IPS DF 6.9 (cell line): ENCODE data around the gene GBX1.

Experiments
- DNase-seq: peaks from one replicate; pipeline ENCODE4 v3.0.0-alpha.2; 2013; ENCODE audit warnings: low read depth, low spot score
- H3K27ac ChIP-seq: one replicate; pipeline ENCODE4 v1.5.1; 2013; ENCODE audit warnings: low read length, control low read depth
- H3K27me3 ChIP-seq: 2 replicates; pipeline ENCODE4 v1.6.1; 2013; ENCODE audit warnings: mild to moderate bottlenecking, low read length; ENCODE audit not compliant: control insufficient read depth, insufficient read depth
- H3K36me3 ChIP-seq: 2 replicates; pipeline ENCODE4 v1.6.1; 2013; ENCODE audit warnings: low read length; ENCODE audit not compliant: control insufficient read depth, insufficient read depth
- H3K4me1 ChIP-seq: 2 replicates; pipeline ENCODE4 v1.6.1; 2013; ENCODE audit warnings: low read length; ENCODE audit not compliant: control insufficient read depth, insufficient read depth
- H3K4me3 ChIP-seq: 2 replicates; pipeline ENCODE4 v1.5.1; 2013; ENCODE audit warnings: mild to moderate bottlenecking, low read length
- H3K9me3 ChIP-seq: 2 replicates; pipeline ENCODE4 v1.6.1; 2013; ENCODE audit warnings: low read length, inconsistent platforms; ENCODE audit not compliant: control insufficient read depth, insufficient read depth
- whole genome bisulfite sequencing: extraction: QIAGEN DNeasy Blood & Tissue Kit; methylation state at CpG from one replicate; pipeline ENCODE4 v1.1.7; 2013; ENCODE audit warnings: mixed read lengths, missing lambda C conversion rate; ENCODE audit not compliant: insufficient read length, insufficient coverage; 5-methylcytosine and 5-hydroxymethylcytosine counted together

The GBX1 gene

GRCh38 chr7:151179946-151180345, 12.5 kb upstream of the GBX1 start:
- Histone ChIP-seq H3K4me1 (peaks cover 5% of the 10 kb centered on the region), H3K27me3 (no peaks in the 10 kb centered on the region; the same call in 1 of the 2 replicates), H3K9me3 (no peaks in the 10 kb centered on the region), H3K4me3 (no peak overlapping the region), H3K36me3 (no peaks in the 10 kb centered on the region), H3K27ac (no peak overlapping the region)
- WGBS = no CpG with 5 or more reads among the region's 4 CpGs
- no peak for DNase-seq

GRCh38 chr7:151179287-151179860, 11.9 kb upstream of the GBX1 start:
- Histone ChIP-seq H3K27me3 (no peaks in the 10 kb centered on the region; the same call in 1 of the 2 replicates), H3K4me3 (no peak overlapping the region), H3K4me1 (peaks cover 5% of the 10 kb centered on the region), H3K9me3 (no peaks in the 10 kb centered on the region), H3K36me3 (no peaks in the 10 kb centered on the region), H3K27ac (no peak overlapping the region)
- no peak for DNase-seq
- WGBS = no CpG with 5 or more reads among the region's 8 CpGs

DNA sequence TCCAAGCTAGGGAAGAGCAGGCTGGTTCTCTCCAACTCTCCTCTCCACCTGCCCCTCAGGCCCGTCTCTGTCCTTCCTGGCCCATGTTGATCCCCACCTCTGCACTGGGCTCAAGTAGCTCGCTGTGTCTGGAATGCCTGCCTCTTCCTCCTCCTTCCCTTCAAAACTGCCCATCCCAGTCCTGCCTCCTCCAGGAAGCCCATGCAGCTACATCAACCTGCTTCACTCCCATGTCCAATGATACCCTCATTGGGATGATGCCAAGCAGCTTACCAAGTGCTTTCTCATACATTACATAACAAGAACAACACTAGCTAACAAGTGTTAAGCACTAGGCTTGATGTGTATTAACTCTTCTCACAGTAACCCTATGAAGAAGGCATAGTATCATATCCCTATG, 11.3 kb upstream of the GBX1 start:
- no peaks in the 10 kb centered on the region for H3K36me3 ChIP-seq
- no CpG with 5 or more reads among the region's 2 CpGs for WGBS
- peaks cover 5% of the 10 kb centered on the region for H3K4me1 ChIP-seq
- H3K27me3 ChIP-seq = no peaks in the 10 kb centered on the region; the same call in 1 of the 2 replicates
- H3K27ac ChIP-seq = no peak overlapping the region
- H3K4me3 ChIP-seq = no peak overlapping the region
- DNase-seq = no peak
- no peaks in the 10 kb centered on the region for H3K9me3 ChIP-seq

DNA sequence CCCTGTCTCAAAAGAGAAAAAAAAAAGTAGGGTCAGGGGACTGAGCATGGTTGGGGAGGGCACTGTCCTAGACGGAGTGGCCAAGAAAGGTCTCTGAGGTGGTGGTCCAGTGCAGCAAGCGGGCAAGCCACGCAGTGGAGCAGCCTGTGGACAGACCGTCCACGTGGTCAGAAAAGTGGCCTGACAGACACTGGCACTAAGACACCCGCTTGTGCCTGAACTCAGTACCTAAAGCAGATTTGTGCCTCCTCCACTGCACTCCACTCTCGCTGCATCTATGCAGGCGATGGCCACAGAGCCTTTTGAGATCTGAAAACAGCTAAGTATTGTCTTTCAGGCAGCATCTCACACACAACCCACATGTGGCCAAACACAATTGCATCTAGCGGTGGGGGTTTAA, 10.7 kb upstream of the GBX1 start:
- Histone ChIP-seq H3K9me3 (no peaks in the 10 kb centered on the region), H3K27ac (no peak overlapping the region), H3K27me3 (peaks cover 1% of the 10 kb centered on the region; the same call in 1 of the 2 replicates), H3K4me3 (no peak overlapping the region), H3K36me3 (no peaks in the 10 kb centered on the region), H3K4me1 (peaks cover 5% of the 10 kb centered on the region)
- WGBS = no CpG with 5 or more reads among the region's 9 CpGs
- no peak for DNase-seq

GRCh38 chr7:151177310-151177709, 9.8 kb upstream of the GBX1 start:
- H3K27ac ChIP-seq = no peak overlapping the region
- no peaks in the 10 kb centered on the region for H3K36me3 ChIP-seq
- no peaks in the 10 kb centered on the region for H3K9me3 ChIP-seq
- no peak overlapping the region for H3K4me3 ChIP-seq
- H3K27me3 ChIP-seq = peaks cover 4% of the 10 kb centered on the region; the same call in 1 of the 2 replicates
- peaks cover 5% of the 10 kb centered on the region for H3K4me1 ChIP-seq
- WGBS = no CpG with 5 or more reads among the region's 1 CpG
- no peak for DNase-seq

- Histone ChIP-seq H3K9me3 (no peaks in the 10 kb centered on the region), H3K27me3 (peaks cover 4% of the 10 kb centered on the region; the same call in 1 of the 2 replicates), H3K36me3 (no peaks in the 10 kb centered on the region), H3K4me1 (peaks cover 5% of the 10 kb centered on the region), H3K27ac (no peak overlapping the region), H3K4me3 (no peak overlapping the region)
- no peak for DNase-seq
- no CpG with 5 or more reads among the region's 9 CpGs for WGBS
Observed at GRCh38 chr7:151176401-151176800, 8.9 kb upstream of the GBX1 start.

DNA sequence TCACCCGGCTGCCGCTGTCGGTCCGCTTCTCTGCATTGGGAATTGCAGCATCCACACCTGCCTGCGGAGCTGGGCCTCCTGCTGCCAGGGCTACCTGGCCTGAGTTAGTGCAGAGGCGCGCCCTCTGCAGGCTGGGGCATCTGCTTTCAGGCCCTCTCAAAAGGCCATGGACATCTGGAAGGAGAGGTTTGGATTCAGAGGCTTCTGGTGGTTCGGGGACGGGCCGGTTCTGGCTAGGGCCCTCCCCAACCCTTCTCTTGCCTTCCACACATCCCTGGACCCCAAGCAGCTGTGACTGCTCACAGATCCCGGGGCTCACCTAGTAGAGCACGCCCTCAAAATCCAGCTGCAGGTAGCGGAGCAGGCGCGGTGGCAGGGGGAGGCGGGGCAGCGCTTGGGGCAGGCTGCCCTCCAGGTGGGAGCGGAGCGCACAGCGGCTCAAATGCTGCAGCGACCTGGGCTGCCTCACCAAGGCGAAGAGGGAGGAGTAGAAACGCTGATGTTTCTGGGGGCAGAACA, 8.4 kb upstream of the GBX1 start:
- Histone ChIP-seq H3K4me1 (peaks cover 5% of the 10 kb centered on the region), H3K36me3 (no peaks in the 10 kb centered on the region), H3K9me3 (no peaks in the 10 kb centered on the region), H3K27ac (no peak overlapping the region), H3K27me3 (peaks cover 4% of the 10 kb centered on the region; the same call in 1 of the 2 replicates), H3K4me3 (no peak overlapping the region)
- no CpG with 5 or more reads among the region's 23 CpGs for WGBS
- DNase-seq = no peak

GRCh38 chr7:151175047-151175792, 7.7 kb upstream of the GBX1 start:
- Histone ChIP-seq H3K27ac (no peak overlapping the region), H3K4me1 (peaks cover 5% of the 10 kb centered on the region), H3K36me3 (no peaks in the 10 kb centered on the region), H3K4me3 (no peak overlapping the region), H3K27me3 (peaks cover 4% of the 10 kb centered on the region; the same call in 1 of the 2 replicates), H3K9me3 (no peaks in the 10 kb centered on the region)
- DNase-seq = no peak
- WGBS = no CpG with 5 or more reads among the region's 16 CpGs

DNA sequence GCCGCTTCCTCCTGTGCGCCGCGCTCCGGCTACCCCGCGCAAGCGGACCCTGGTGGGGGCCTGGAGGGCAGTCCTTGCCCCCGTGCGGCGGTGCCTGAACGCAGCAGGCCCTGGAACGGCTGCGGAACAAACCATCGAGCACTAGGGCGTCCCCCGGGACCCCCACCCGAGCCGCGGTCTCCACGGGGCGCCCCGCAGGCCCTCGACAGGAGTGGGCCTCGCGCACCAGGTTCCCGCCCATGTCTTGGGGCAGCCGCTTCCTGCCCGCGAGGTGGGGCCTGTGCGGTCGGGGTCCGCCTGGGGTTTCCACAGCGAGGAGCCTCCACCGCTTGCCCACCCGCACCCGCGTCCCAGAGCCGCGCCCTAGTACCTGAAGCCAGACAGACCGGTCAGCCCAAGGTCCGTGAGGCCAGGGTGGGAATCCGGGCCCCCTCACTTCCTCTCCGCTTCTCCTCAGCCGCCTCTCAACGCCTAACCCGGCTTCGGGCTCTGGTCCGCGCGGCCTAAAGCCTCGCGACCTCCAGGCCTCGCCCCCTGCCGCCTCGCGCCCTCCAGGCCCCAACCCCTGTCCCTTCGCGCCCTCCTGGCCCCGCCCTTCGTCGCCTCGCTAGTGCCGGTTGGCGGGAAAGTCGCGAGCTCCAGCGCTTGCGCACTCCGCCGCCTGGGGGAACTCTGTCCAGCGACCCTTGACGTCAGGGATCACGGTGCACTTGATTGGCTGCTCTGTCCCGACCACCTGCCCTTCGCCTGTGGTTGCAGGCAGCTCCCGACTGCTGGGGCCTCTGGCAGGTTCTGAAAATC, 7.0 kb upstream of the GBX1 start:
- H3K27me3 ChIP-seq = peaks cover 9% of the 10 kb centered on the region
- WGBS = no CpG with 5 or more reads among the region's 77 CpGs
- no peak overlapping the region for H3K27ac ChIP-seq
- H3K4me3 ChIP-seq = no peak overlapping the region
- H3K9me3 ChIP-seq = no peaks in the 10 kb centered on the region
- no peak for DNase-seq
- H3K36me3 ChIP-seq = no peaks in the 10 kb centered on the region
- peaks cover 5% of the 10 kb centered on the region for H3K4me1 ChIP-seq
